Ovary (tissue), 3 donors: ENCODE results near the gene DHRS9.

Experiments used
- CTCF ChIP-seq, 3 donors: fragments of 450-650 bp in 2 of 3; fragments of 200-600 bp in 1 of 3; IDR thresholded peaks; one replicate each; pipeline versions ENCODE4 v1.5.1 to v1.8.0; 2016 to 2022; ENCODE audit warnings: antibody characterized with exemption in 3 of 3, mild to moderate bottlenecking in 1 of 3
- EP300 ChIP-seq: sonication (generic); formaldehyde crosslinking; IDR thresholded peaks from one replicate; pipeline ENCODE4 v1.6.1; 2017; ENCODE audit warnings: antibody characterized with exemption
- POLR2A ChIP-seq: fragments of 450-650 bp; IDR thresholded peaks from one replicate; pipeline ENCODE4 v1.6.1; 2017; ENCODE audit warnings: antibody characterized with exemption, mild to moderate bottlenecking, moderate library complexity
- donor health status: DM: no; HTN: no; CAD: no.

DNA sequence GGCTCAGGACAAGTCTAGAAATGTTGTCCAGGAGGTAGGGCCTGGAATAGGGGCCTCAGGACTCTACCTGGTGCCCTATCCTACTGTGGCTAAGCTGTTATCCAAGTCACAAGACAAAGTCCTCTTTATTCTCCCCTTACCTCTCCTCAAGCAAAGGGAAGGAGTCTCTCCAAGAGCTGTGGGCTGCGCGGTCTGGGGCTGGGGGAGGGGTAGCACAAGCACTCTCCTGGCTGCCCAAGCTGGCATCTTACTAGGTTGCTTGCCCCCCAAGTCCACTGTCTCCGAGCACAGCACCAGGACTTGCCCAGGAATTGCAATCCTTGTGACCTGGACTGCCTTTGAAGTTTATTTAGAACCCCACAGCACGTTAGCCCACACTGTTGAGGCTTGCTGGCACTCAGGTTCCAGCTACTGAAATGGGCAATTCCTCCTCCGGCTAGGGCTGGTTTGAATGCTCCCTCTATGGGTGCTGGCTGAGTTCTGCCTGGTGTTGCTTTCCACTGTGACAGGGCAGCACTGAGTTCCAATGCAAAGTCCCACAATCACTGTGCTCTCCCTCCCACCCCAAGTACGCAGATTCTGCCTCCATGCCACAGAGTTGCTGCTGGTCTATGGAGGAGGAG, 18.5 kb downstream of the DHRS9 start:
- TF ChIP-seq EP300 (no peak), CTCF (IDR thresholded peaks at IDR 0.05) (no peak), POLR2A (no peak)
